Fibroblast of pulmonary artery (primary cell): ENCODE data around the gene GJD2.
A peak's percentile ranks its signal among the peaks of the same experiment; 100 is the strongest.

Experiments
- DNase-seq: peaks from one replicate; pipeline ENCODE4 v3.0.0-alpha.2; 2010; ENCODE audit warnings: low read depth
- H3K4me3 ChIP-seq: replicated peaks from 2 replicates; pipeline ENCODE4 v1.5.1; 2011; ENCODE audit warnings: low read depth, mild to moderate bottlenecking, control low read depth, low read length, moderate library complexity
- TF ChIP-seq, protein P1 (sequence below): IDR thresholded peaks from 2 replicates; pipeline ENCODE4 v1.5.1; 2011; ENCODE audit warnings: mild to moderate bottlenecking, control low read depth, low read length, inconsistent platforms; ENCODE audit errors: missing control alignments

Gene GJD2

DNA sequence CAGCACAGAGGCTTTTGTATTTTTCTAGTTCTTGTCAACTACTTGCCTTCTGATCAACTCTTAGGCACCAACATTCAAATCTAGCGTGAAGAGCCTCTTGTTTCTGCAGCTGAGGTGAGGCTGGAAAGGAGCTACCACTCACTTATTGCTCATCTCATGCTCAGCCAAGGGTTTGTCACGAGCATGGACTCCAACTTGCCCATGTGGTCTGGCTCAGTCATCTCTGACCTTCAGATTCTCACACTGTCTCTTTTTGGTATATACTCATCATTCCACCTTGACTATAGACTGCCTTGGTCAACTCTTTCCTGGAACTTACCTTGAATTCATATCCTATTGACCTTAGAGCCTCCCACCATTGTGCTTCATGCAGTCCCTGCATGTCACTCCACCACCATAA lies 5.2 kb upstream of the GJD2 start:
- TF ChIP-seq, protein P1, sequence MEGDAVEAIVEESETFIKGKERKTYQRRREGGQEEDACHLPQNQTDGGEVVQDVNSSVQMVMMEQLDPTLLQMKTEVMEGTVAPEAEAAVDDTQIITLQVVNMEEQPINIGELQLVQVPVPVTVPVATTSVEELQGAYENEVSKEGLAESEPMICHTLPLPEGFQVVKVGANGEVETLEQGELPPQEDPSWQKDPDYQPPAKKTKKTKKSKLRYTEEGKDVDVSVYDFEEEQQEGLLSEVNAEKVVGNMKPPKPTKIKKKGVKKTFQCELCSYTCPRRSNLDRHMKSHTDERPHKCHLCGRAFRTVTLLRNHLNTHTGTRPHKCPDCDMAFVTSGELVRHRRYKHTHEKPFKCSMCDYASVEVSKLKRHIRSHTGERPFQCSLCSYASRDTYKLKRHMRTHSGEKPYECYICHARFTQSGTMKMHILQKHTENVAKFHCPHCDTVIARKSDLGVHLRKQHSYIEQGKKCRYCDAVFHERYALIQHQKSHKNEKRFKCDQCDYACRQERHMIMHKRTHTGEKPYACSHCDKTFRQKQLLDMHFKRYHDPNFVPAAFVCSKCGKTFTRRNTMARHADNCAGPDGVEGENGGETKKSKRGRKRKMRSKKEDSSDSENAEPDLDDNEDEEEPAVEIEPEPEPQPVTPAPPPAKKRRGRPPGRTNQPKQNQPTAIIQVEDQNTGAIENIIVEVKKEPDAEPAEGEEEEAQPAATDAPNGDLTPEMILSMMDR: no peak
- no peak overlapping the region for H3K4me3 ChIP-seq
- DNase-seq: no peak

DNA sequence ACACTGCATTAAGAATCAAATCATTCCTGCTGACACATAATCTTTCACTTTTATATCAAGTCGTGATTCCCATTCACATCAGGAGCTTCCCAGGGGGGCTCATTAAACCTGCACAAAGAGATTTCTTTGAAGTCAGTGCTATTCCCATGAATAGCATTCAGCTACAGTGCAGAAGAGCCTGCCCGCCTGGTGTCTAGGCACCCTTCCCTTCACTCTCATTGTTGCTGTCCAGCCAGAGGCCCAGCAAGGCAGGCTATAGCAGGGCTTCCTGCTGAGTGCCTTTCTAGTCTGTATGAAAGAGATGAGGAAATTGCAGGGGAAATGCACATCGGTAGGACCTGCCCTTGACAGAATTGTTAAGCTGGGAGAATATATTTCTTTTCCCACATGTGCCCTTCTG lies 4.5 kb upstream of the GJD2 start:
- no peak for DNase-seq
- TF ChIP-seq, protein P1: no peak

DNA sequence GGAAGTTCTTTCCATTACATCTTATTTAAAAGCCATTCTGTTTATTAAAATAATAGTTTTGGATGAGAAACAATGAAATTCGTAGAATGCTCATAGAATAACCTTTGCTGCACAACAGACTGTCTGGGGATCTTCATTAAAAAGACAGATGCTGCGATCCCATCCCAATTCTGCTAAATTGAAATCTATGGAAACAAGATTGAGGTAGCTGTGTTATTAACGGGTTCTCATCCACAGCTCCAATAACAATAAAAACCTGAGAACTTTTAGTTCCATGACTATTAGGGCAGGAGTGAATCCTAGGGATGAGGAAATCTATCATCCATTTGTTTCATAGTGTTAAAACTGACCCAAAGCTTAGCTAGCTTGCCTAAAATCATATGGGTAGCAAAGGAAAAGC lies 2.5 kb upstream of the GJD2 start:
- no peak overlapping the region for H3K4me3 ChIP-seq
- TF ChIP-seq, protein P1: no peak
- DNase-seq: no peak

More for the DNA sequence above, 4.5 kb upstream of the GJD2 start:
- no peak overlapping the region for H3K4me3 ChIP-seq

DNA sequence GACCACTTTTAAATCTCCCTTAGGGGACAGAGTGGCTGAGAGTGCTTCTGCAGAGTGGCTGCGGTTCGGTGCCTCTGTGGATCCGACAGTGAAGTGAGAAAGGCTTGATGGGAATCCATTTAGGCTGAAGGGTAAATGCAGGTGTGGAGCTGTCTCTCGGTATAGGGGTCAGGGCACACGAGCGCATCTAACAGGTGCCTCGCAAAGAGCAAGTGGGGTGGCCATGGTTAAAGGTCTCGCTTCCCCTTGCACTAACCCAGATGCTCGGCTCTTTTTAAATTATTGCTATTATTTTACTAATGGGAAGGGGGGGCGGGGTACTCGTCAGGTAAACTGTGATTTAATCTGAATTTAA lies 598 bp upstream of the GJD2 start:
- no peak for DNase-seq
- no peak overlapping the region for H3K4me3 ChIP-seq
- TF ChIP-seq, protein P1: no peak

DNA sequence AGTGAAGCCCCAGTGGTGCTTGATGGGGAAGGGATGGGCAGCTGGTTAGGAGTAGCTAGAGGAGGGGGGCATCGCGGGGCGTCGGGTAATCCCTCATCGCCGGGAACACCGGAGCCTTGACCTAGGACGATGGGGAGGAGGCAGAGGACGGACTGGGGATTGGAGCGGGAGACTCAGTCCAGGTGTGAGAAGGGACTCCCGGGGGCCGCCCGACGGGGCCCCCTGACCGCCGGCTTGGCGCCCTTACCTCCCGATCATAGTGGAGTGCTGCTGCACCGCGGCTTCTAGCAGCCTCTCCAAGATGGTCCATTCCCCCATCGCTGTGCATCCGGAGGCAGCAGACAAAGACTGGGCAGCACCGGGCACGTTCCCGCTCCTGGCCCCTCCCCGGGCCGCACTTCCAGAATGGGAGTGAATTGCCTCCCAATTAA lies 612 bp downstream of the GJD2 start:
- TF ChIP-seq, protein P1: no peak
- H3K4me3 ChIP-seq: no peak overlapping the region
- DNase-seq: no peak

DNA sequence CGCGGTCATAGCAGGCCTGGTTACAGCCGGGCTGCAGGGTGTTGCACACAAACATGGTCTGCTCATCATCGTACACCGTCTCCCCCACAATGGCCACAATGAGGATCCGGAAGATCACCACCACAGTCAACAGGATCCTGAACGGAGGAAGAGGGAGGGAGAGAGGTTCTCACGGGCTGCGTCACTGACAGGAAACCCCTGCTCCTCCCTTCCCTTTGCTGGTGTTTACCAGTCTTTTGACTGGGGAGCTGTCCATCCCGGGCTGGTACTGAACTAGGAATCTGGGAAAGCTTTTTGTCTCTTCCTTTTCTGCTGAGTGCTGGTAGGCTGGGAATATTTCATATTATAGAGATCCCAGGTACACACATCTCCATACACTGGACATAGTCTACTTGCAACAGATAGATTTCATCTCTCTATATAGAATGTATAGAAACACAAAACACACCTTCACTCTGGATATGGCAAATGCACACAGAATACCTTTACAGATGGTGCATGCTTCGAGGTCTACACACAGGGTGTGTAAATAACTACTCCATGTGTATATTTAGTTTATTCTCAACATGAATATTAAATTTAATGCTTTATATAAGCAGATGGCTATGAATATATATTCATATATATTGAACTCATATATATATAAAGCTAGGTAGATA lies 1.4 kb downstream of the GJD2 start:
- TF ChIP-seq, protein P1: no peak
- peak; percentile 71 for DNase-seq
- no peak overlapping the region for H3K4me3 ChIP-seq

DNA sequence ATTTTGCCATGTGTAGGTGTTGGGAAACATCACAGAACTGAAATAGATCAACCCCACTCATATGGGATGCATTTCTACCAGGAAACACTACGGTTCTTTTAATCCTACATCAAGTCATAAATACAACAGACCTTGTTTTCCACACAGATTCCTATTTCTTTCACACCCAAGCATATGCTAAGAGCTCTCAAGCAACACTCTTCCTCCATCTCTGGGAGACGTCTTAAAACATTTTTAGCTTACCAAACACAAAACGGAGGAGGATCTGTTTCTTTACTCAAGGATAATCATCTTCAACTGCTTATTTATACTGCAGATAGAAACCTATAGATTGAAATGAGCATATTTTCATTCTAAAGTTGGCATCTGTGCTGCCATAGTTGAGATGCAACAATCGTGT lies 5.1 kb downstream of the GJD2 start:
- no peak for DNase-seq
- no peak overlapping the region for H3K4me3 ChIP-seq
- TF ChIP-seq, protein P1: no peak
